NCI-H2029 (cell line): ENCODE data around the gene ADD2.
A peak's percentile ranks its signal among the peaks of the same experiment; 100 is the strongest.

ENCODE experiments used
- DNase-seq: peaks from one replicate; lab custom pipeline; 2025; lab: John Stamatoyannopoulos, UW

Gene ADD2

GRCh38 chr2:70785137-70785911, 17.3 kb upstream of the ADD2 start:
- DNase-seq = peak; percentile 19

- DNase-seq = no peak
Measured at GRCh38 chr2:70784320-70784719, 16.3 kb upstream of the ADD2 start.

- no peak for DNase-seq
Measured at GRCh38 chr2:70779911-70780545, 12.0 kb upstream of the ADD2 start.

GRCh38 chr2:70779491-70779890, 11.5 kb upstream of the ADD2 start:
- no peak for DNase-seq

- no peak for DNase-seq
Measured at GRCh38 chr2:70778676-70779075, 10.7 kb upstream of the ADD2 start.

GRCh38 chr2:70777450-70777849, 9.4 kb upstream of the ADD2 start:
- no peak for DNase-seq

GRCh38 chr2:70776266-70776665, 8.3 kb upstream of the ADD2 start:
- no peak for DNase-seq

- no peak for DNase-seq
Measured at GRCh38 chr2:70775141-70775540, 7.1 kb upstream of the ADD2 start.

GRCh38 chr2:70772486-70773155, 4.6 kb upstream of the ADD2 start:
- DNase-seq = no peak

GRCh38 chr2:70771446-70771845, 3.4 kb upstream of the ADD2 start:
- no peak for DNase-seq

GRCh38 chr2:70769450-70769849, 1.4 kb upstream of the ADD2 start:
- no peak for DNase-seq

- DNase-seq = no peak
Measured at GRCh38 chr2:70768590-70769085, 638 bp upstream of the ADD2 start.

- DNase-seq = no peak
Measured at GRCh38 chr2:70767079-70767698, 811 bp downstream of the ADD2 start.

GRCh38 chr2:70766357-70767078, 1.5 kb downstream of the ADD2 start:
- no peak for DNase-seq

- DNase-seq = no peak
Measured at GRCh38 chr2:70765507-70765906, 2.5 kb downstream of the ADD2 start.

GRCh38 chr2:70759446-70759845, 8.6 kb downstream of the ADD2 start:
- no peak for DNase-seq

GRCh38 chr2:70757966-70758365, 10.0 kb downstream of the ADD2 start:
- no peak for DNase-seq

GRCh38 chr2:70757360-70757759, 10.6 kb downstream of the ADD2 start:
- DNase-seq = no peak

- DNase-seq = no peak
Measured at GRCh38 chr2:70756128-70756527, 11.9 kb downstream of the ADD2 start.

- DNase-seq = no peak
Measured at GRCh38 chr2:70753902-70754301, 14.1 kb downstream of the ADD2 start.

GRCh38 chr2:70753031-70753430, 15.0 kb downstream of the ADD2 start:
- no peak for DNase-seq

GRCh38 chr2:70752396-70752795, 15.6 kb downstream of the ADD2 start:
- no peak for DNase-seq
